Osteocyte (in vitro differentiated cells): ENCODE results near the gene KRT16. TPM values are rescaled to one million over a fixed set of nuclear protein-coding genes. Genes with fewer than 3 reads are reported as not detected.
"Not testable (repeated sequence)": the region's sequence is repeated elsewhere in the genome, so short reads cannot be mapped to it uniquely, and the experiment has no call there.

Experiments used
- DNase-seq: peaks from one replicate; pipeline ENCODE4 v3.0.0; 2021; ENCODE audit warnings: mixed read lengths; ENCODE audit not compliant: unreplicated experiment; ENCODE audit errors: extremely low spot score
- H3K27ac Mint-ChIP-seq: one replicate; pipeline ENCODE4 v1.8.0; 2021; ENCODE audit warnings: mild to moderate bottlenecking, mixed read lengths; ENCODE audit not compliant: unreplicated experiment
- H3K27me3 Mint-ChIP-seq: one replicate; pipeline ENCODE4 v1.8.0; 2021; ENCODE audit warnings: mixed read lengths; ENCODE audit not compliant: unreplicated experiment
- H3K36me3 Mint-ChIP-seq: one replicate; pipeline ENCODE4 v1.8.0; 2021; ENCODE audit warnings: mixed read lengths; ENCODE audit not compliant: unreplicated experiment
- H3K4me1 Mint-ChIP-seq: one replicate; pipeline ENCODE4 v1.8.0; 2021; ENCODE audit warnings: mixed read lengths; ENCODE audit not compliant: unreplicated experiment
- H3K4me3 Mint-ChIP-seq: one replicate; pipeline ENCODE4 v1.8.0; 2021; ENCODE audit warnings: mild to moderate bottlenecking, moderate library complexity, mixed read lengths; ENCODE audit not compliant: unreplicated experiment
- H3K9me3 Mint-ChIP-seq: one replicate; pipeline ENCODE4 v1.8.0; 2021; ENCODE audit warnings: mixed read lengths; ENCODE audit not compliant: unreplicated experiment
- total RNA-seq: library from RNA; stranded (reverse); gene quantifications from 2 replicates; pipeline ENCODE4 v1.2.1, GENCODE V29; 2021
- TF ChIP-seq, protein P1 (sequence below): fragments of 200-600 bp; sonication (generic); IDR thresholded peaks from 2 replicates; pipeline ENCODE4 v1.5.0; 2021; ENCODE audit warnings: antibody characterized with exemption, mild to moderate bottlenecking, moderate library complexity

Gene KRT16
- total RNA-seq, 1 donor from 2014 or later: 1.4 TPM

GRCh38 chr17:41578538-41578937 lies 34.0 kb downstream of the KRT16 start:
- H3K27me3 Mint-ChIP-seq: peaks cover 15% of the 10 kb centered on the region
- peaks cover 13% of the 10 kb centered on the region for H3K4me1 Mint-ChIP-seq
- H3K36me3 Mint-ChIP-seq: no peaks in the 10 kb centered on the region
- TF ChIP-seq, protein P1, sequence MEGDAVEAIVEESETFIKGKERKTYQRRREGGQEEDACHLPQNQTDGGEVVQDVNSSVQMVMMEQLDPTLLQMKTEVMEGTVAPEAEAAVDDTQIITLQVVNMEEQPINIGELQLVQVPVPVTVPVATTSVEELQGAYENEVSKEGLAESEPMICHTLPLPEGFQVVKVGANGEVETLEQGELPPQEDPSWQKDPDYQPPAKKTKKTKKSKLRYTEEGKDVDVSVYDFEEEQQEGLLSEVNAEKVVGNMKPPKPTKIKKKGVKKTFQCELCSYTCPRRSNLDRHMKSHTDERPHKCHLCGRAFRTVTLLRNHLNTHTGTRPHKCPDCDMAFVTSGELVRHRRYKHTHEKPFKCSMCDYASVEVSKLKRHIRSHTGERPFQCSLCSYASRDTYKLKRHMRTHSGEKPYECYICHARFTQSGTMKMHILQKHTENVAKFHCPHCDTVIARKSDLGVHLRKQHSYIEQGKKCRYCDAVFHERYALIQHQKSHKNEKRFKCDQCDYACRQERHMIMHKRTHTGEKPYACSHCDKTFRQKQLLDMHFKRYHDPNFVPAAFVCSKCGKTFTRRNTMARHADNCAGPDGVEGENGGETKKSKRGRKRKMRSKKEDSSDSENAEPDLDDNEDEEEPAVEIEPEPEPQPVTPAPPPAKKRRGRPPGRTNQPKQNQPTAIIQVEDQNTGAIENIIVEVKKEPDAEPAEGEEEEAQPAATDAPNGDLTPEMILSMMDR: no peak
- no peak overlapping the region for H3K4me3 Mint-ChIP-seq
- no peak overlapping the region for H3K27ac Mint-ChIP-seq
- no peak for DNase-seq
- H3K9me3 Mint-ChIP-seq: no peaks in the 10 kb centered on the region

DNA sequence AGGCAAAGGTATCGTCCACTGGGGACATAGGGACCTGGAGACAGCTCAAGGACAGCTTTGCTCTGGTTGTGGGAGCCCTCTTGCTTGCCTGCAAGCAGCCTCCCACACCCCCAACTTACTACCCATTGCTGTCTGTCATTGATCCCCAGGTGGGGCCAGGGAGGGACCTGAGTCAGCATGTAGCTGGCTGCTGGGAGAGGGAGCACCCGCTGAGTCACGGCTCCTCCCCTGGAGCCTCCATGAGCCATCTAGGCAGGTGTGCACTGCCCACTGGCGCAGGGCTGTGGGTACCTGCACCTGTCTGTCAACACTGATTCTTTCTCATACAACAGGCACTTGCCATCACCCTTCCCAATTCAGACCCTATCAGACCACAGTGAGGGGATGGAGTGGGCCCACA lies 35.8 kb downstream of the KRT16 start:
- not testable (repeated sequence) for H3K4me3 Mint-ChIP-seq, DNase-seq, H3K36me3 Mint-ChIP-seq, H3K9me3 Mint-ChIP-seq, H3K27ac Mint-ChIP-seq
- H3K27me3 Mint-ChIP-seq: peaks cover 29% of the 10 kb centered on the region
- H3K4me1 Mint-ChIP-seq: peaks cover 13% of the 10 kb centered on the region

DNA sequence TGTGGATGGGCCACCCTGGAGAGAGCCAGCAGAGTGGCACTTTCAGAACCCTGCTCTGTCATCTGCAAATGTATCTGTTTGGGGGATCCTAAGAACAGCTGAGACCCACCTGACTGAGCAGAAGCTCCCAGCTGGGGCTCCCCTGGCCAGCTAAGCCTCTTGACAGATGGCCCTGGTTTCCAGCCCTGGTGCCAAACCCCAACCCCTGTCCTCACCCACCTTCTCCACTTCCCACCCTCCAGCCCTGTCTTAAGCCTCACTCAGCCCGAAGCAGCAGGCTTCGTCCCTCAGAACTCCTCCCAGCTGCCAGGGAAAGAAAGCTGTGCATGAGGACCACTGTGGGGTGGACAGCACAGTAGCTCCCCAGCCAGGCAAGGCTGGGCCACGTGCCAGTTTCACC lies 37.2 kb downstream of the KRT16 start:
- Mint-ChIP-seq H3K36me3 (no peaks in the 10 kb centered on the region), H3K27ac (no peak overlapping the region), H3K27me3 (peaks cover 40% of the 10 kb centered on the region), H3K4me3 (no peak overlapping the region), H3K9me3 (no peaks in the 10 kb centered on the region), H3K4me1 (peaks cover 4% of the 10 kb centered on the region)
- no peak for DNase-seq
- TF ChIP-seq, protein P1: no peak

GRCh38 chr17:41571561-41572434 lies 40.8 kb downstream of the KRT16 start, which contains the start of gene KRT9:
Gene KRT9 (minus strand): TSS chr17:41572059. CDS start chr17:41571992, 67 bp downstream.
- Mint-ChIP-seq H3K36me3 (no peaks in the 10 kb centered on the region), H3K27me3 (peaks cover 58% of the 10 kb centered on the region), H3K4me3 (no peak within 1 kb of the TSS), H3K9me3 (no peaks in the 10 kb centered on the region), H3K27ac (no peak within 1 kb of the TSS), H3K4me1 (no peaks in the 10 kb centered on the region)
- TF ChIP-seq, protein P1: no peak
- DNase-seq: no peak

DNA sequence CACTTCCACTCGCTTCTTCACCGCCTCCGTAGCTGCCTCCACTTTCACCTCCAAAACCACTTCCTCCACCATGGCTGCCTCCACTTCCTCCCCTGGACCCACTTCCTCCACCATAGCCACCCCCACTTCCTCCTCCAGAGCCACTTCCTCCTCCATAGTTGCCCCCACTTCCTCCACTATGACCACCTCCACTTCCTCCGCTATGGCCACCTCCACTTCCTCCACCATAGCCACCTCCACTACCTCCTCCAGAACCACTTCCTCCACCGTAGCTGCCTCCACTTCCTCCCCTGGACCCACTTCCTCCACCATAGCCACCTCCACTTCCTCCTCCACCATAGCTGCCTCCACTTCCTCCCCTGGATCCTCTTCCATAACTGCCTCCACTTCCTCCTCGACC lies 45.2 kb downstream of the KRT16 start:
- H3K27me3 Mint-ChIP-seq: peaks cover 68% of the 10 kb centered on the region
- H3K4me3 Mint-ChIP-seq: no peak overlapping the region
- no peak overlapping the region for H3K27ac Mint-ChIP-seq
- H3K36me3 Mint-ChIP-seq: no peaks in the 10 kb centered on the region
- no peaks in the 10 kb centered on the region for H3K4me1 Mint-ChIP-seq
- DNase-seq: no peak
- TF ChIP-seq, protein P1: no peak
- no peaks in the 10 kb centered on the region for H3K9me3 Mint-ChIP-seq
